NCI-H1105 treated with DMSO at 0.1 percent for 48 hours (cell line): Measurements from ENCODE around the gene KDM4C.
"Not testable (repeated sequence)": the region's sequence is repeated elsewhere in the genome, so short reads cannot be mapped to it uniquely, and the experiment has no call there.

ENCODE experiments used
- DNase-seq: peaks from one replicate; lab custom pipeline; 2025; lab: John Stamatoyannopoulos, UW

Gene KDM4C

DNA sequence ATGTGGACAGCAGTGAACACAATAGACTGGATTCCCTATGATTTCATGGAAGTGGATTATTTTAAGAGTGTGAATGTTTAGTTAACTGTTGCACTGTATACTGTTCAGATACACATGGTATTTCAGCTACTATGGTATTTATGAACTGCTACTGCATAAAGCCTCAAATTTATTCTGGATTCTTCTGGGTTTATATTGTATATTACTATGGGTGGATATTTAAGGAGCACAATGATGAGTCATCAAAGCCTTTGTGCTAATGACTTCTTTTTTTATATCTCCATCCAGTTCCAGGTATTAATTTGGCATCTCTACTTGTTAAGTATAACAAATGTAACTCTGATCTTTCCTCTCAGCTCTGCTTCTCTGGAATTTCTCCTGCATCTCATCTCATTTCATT lies 6.8 kb downstream of the KDM4C start:
- DNase-seq: no peak

DNA sequence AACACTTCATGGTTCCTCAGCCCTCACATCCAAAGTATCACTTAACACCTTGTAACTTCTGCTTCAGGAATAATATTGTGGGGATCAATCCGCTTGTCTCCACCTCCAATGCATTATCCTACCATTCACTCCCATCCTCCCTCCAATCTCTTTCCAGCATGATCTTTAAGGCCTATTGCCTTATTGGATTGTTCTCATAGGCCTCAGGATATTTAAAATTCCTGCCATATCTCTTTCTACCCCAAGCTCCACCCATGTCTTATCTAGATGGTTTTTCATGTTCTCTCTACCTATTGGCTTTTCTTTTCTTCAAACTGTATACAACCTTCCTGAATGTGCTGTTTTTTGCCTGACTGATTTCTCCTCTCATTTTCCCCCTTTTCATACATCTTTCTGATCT lies 7.2 kb downstream of the KDM4C start:
- no peak for DNase-seq

DNA sequence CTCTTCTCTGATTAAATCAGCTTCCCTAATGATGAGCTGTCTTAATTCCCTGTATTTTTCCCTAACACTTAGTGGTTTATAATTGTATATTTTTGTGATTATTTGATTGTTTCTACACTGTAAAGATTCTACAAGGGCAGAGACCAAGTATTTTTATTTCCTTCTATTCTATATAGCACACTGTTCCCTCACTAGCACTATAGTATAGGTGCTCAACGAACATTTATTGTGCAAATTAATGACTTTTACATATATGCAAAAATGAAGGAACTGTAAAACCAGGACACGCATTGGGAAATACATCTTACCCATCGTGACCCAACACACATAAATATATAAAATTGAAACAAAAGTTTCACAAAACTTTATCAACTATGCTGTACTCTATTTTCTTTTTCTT lies 7.6 kb downstream of the KDM4C start:
- DNase-seq: no peak

DNA sequence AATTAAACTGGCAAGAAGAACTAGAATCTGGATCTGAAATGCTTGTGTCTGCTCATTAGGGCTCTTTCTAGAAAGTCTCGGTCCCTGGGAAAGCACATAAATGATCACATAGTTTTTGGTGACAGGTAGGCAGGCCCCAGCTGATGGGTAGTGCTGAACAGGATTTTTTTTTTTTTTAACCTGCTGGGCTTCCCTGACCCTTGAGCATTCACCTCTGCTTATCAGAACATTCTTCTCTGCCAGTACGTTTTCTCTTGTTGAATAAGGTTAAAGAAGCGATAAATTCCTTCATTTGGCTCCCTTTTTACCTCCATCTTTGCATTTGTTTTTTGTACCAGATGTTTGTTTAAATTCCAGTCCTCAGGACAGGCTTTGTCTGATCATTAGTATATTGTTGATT lies 8.8 kb downstream of the KDM4C start:
- no peak for DNase-seq

DNA sequence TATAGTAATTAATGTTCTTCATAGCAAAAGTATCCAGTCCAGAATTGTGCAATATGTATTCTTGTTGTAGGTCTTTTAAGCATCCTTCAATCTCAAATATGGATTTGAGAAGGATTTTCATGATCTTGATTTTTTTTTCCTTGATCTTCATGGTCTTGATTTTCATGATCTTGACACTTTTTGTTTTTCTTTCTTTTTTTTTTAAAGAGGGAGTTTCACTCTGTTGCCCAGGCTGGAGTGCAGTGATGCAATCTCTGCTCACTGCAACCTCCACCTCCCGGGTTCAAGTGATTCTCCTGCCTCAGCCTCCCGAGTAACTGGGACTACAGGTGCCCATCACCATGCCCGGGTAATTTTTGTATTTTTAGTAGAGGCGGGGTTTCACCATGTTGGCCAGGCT lies 10.8 kb downstream of the KDM4C start:
- DNase-seq: not testable (repeated sequence)

DNA sequence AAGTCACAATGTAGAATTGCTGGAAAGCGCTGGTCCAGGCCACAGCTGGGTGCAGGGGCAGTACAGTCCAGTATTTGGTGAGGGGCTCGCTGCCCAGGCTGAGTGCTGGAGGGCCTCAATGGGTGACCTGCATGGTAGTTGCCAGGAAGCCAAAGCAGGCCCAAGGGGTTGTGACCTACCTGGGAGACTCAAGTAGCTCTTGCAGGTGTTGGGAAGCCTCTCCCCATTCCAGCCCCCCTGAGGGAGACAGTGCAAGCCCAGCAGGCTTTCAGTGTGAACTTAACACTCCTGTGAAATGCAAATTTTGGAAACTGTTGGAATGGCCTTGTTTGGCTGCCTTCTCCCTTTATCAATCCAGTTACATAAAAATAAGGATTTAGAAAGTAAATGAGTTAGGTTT lies 13.9 kb downstream of the KDM4C start:
- DNase-seq: no peak

DNA sequence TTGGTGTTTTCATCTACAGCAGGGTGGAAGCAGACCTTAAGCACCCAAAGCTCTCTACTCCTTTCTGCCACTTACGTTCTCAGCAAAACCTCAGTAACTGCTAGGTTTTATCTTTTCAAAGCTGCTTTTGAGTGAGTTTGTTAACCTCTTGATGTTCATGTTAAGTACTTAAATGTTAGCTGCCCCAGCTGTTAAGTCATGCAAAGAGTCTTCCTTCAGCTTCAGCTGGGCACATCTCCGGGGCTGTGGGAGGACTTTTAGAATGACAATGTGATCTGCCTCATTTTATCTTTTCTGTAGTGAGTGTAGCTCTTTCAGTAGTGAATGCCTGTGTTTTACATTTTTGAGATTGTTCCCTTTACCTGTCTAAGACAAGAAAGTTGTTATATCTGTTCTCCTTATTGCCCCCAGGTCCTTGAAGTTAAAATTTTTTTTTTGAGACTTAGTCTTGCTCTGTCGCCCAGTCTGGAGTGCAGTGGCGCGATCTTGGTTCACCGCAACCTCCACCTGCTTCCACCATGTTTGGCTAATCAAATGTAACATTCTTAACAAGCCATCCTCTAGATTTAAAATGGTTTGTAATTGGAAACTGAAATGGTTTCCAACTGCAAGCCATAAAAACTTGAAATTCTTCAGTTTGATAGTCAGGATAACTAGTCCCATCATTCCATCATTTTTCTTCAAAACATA lies 19.6 kb downstream of the KDM4C start:
- DNase-seq: no peak

DNA sequence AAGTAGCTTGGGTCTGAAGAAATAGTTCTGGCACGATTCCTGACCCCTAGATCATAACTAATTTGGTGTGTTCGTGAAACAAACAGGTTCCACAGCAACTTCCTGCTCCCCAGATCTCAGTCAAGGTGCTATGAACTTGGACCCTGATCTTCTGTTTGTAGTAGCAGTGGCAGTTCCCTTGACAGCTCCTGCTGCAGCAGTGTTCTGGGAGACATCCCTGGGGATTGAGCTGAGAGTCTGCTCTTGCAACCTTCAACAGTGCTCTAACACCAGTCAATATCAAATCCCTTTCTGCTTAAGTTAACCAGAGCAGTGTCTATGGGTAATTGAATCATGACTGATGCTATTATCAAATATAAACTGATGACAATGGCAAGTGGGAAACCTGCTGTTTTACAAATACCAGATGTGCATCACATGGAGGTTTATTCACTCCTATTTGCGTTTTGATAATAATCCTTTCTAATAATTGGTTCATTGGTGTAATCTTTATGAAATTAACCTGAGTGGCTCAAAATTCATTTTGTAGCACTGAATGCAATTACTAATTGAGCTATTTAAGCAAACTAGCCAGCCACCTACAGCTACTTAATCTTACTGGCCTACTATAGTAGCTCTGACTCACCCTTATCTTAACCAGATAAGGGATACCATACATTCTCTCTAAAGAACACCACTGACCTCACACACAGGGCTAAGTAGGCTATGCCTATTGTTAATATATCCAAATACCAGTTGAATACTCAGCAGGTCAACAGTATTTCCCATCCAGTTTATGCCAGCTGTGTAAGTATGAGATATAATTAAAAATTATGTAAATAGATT lies 21.9 kb downstream of the KDM4C start:
- no peak for DNase-seq

DNA sequence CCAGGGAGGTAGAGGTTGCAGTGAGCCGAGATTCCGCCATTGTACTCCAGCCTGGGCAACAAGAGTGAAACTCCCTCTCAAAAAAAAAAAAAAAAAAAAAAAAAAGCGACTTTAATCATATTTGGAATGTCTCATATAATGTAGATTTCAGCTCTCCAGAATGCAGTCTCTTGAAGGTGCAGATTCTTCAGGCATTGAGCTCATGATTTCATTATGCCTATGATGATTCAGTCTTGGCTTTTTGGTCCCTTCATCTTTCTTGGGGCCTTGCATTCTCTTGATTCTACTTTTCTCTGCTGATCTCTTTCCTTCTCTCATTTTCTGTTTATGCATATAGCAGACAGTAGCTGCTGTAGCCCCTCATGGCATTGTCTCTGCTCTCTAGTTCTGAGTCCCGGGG lies 22.9 kb downstream of the KDM4C start:
- no peak for DNase-seq

DNA sequence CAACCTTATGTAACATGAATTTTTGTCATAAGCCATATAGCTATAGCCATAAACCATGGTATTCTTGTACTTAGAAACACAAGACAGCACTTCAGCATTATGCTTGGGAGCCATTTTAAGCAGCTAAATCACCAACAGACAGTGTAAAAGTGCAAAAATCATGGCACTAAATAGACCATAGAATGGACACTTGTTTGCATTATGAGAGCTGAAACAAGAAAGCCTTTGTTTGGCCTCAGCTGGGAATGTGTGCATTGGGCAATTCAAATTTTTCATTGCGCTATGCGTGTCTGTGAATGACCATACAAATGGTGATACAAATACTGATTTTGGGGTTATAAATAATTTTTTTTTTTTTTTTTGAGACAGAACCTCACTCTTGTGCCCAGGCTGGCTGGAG lies 23.7 kb downstream of the KDM4C start:
- no peak for DNase-seq

DNA sequence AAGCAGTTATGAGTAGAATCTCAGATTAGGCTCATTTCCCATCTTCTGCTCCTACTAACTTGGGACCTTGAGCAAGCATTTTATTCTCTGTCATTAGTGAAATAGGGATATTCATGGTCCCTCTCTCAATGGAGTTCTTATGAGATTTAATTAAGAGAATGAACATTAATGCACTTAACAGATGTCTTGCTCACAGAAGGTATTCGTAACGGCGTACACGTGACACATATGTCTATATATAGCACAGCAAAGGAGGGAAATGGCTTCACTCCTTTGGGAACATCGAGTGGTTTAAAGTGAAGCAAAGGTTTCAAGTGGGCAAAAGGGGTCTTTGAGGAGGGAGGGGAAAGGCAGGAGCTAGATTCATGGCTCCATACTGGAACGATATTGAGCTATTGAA lies 24.6 kb downstream of the KDM4C start:
- no peak for DNase-seq

DNA sequence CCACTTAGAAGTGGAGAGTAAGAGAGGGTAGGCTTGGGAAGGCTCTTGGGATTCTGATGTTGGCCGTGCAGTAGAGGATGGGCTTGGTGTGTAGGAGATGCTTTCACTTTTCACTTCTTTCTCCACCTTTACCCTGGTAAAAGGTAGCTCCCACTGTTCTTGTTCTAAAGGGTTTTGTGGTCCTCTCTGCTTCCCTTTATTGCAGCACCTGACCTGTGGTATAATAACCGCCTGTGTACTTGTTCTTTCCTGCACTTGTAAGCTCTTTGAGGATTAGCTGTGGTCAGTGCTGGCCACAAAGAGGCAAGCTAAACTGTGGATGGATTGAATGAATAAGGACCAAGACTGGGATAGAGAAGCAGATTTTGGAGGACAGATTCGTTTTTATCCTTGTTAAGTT lies 25.2 kb downstream of the KDM4C start:
- DNase-seq: no peak

DNA sequence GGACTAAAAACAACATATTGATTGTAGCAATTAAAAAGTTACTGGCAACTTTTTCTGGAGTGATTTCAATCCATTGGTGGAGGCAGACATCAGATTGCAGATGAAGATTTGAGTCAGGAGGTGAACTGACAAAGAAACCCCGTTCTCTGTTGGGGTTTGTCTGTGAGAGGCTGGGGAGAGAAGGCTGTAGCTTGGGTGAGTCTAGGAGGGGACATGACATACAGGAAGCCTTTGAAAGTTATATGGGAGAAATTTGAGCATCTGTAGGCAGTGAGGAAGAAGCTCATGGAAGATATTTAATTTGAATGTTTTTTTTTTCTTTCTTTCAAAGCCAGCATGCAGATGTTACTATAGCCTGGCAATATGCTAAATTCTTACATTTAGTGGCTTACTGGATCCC lies 26.0 kb downstream of the KDM4C start:
- DNase-seq: no peak

DNA sequence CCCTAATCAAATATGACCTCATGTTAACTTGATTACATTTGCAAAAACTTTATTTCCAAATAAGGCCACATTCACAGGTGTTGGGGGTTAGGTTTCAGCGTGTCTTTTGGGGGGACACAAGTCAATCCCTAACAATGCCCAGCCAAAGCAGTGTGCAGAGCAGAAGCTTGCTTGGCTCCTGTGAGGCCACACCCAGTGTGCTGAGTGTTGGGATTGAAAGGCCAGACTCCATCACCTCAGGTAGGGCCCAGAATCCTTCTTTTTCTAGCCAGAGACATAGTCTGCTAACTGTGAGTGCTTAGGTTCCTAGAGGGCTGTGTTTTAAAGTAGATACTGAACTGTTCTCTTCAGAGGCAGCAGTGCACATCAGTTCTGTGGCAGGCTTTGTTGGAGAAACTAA lies 27.9 kb downstream of the KDM4C start:
- no peak for DNase-seq

DNA sequence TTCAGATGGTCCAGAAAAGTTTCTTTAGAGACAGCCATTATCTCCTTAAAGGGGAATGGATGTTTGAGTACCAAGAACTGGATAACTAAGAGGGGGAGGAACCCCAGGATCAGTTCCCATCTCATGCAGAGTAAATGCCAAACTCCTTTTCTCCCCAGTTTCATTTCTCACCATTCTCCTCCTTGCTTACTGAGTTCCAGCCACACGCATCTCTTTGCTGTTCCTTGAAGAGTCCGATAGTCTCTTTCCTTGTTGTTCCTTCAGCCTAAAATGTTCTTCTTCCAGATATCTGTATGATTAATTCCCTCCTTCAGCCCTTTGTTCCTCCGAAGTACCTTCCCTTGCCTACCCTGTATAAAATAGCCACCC lies 30.0 kb downstream of the KDM4C start:
- DNase-seq: no peak

DNA sequence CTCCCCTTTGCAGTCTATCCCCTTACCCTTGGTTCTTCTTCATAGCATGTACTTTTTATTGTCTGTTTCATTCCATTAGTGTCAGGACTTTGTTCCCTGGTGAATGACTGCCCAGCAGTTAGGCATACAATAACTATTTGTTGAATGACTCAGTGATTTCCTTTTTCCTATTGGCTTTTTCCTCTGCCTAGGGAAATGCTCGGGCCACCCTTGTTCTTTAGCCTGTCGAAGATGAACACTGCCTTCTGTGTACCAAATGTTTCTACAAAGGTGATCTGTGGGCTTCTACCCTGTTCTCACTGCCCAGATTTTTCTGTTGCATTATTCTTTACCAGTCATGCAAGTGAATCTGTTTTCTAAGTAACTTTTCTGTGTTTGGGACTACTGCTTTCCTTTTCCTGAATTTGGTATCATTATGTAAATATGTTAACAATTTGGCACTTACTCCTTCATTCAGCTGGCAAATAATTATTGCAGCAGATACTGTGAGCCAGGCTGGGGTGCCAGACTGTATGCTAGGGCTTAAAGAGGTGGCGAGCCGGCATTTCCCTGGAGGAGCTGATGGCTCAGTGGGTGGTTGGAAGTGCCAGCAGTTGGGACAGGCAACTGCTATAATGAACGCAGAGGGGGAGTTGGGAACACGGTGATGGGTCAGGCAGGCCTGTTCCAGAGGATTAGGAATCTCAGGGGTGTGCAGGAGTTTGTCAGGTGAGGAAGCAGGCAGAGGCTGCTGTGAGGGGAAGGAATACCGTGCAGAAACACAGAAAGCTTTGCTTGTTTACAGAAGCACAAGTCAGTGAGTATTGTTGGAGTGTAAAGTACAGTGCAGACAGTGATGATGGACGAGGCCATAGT lies 30.6 kb downstream of the KDM4C start:
- DNase-seq: no peak

DNA sequence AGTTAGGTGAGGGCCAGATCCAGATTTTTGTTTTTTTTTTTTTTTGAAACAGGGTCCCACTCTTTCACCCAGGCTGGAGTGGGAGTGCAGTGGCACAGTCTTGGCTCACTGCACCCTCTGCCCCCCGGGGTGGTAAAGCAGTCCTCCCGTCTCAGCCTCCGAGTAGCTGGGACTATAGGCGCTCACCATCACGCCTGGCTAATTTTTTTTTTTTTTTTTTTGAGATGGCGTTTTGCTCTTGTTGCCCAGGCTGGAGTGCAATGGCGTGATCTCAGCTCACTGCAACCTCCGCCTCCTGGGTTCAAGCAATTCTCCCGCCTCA lies 31.2 kb downstream of the KDM4C start:
- not testable (repeated sequence) for DNase-seq

DNA sequence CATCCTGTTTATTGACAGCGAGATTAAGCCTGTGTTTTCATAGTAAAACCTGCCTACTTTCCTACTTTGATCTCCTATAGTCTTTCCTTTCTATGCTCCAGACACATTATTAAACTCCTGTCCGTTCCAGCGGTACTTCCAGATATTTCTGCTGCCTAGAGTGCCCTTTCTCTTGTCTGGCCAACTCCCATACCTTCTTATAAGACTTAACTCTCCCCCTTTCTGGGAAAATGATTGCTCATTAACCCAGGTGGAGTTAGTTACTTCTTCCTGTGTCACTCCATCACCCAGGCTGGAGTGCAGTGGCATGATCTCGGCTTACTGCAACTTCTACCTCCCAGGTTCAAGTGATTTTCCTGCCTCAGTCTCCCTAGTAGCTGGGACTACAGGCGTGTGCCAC lies 33.1 kb downstream of the KDM4C start:
- no peak for DNase-seq

DNA sequence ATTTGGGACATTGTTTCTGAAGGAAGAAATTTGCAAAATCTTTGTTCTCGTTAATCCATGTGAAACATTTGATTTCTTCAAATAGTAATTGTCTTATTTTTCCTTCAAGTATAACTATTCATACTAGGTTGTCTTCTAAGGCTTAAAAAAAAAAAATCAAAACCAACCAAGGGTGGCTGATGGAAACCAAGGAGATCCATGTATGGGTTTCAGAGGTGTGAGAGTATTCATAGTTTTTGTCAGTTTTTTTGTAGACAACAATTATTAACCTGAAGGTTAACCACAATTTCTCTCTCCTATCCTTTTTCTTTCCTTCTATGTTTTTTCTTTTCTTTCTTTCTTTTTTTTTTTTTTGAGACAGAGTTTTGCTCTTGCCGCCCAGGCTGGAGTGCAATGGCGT lies 35.4 kb downstream of the KDM4C start:
- no peak for DNase-seq

DNA sequence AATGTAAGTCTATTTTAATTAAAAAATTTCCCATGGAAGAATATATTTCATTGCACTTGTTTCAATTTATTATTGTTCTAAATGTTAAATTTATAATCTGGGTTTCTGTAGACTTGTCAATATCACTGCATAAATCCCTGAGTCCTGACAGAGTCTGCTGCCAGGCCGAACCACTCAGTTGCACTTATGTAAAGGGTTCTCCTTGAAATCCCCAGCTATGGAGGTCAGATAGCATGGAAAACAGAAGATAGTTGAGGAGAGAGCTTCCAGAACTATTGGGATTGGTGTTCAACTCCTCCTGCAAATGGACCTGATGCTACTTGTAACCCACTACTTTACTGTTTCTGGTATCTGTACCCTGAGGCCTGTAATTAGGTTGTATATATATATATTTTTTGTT lies 37.2 kb downstream of the KDM4C start:
- DNase-seq: no peak

DNA sequence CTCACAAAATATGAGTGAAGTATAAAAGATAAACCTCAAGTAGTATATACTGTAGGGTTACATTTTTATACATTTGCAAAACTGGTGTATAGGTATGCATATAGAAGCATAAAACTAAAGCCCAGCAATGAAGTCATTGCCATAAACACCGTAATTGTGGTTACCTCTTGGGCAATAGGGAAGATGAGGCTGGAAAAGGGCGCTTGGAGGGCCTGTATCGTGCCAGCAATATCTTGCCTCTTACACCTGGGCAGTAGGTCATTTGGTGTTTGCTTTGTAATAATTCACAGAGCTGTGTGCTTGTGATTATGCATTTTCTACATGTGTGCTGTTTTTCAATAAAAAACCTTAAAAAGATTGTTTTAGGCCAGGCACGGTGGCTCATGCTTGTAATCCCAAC lies 45.2 kb downstream of the KDM4C start:
- no peak for DNase-seq

DNA sequence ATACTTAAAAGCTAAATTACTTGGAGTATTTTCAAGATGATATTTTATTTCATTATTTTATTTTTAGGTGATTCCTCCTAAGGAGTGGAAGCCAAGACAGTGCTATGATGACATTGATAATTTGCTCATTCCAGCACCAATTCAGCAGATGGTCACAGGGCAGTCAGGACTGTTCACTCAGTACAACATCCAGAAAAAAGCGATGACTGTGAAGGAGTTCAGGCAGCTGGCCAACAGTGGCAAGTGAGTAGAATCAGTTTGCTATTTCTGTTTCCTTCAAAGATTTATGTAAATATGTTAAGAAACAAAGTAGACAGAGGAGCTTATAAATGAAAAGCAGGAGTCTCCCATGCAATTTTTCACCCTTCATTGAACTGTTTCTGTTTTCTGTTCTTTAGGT lies 47.8 kb downstream of the KDM4C start:
- no peak for DNase-seq

DNA sequence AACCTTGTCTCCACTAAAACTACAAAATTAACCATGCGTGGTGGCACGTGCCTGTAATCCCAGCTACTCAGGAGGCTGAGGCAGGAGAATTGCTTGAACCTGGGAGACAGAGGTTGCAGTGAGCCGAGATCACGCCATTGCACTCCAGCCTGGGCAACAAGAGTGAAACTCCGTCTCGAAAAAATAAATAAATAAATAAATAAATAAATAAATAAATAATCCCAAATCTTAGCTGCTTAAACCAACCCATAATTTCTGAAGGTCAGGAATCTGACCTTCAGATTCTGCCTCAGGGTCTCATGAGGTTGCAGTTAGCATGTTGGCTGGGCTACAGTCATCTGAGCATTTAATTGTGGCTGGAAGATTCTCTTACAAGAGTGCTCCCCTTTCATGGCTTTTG lies 48.5 kb downstream of the KDM4C start:
- not testable (repeated sequence) for DNase-seq
